CD4-positive, alpha-beta memory T cell (primary cell): ENCODE results near the gene AK2. TPM values are rescaled to one million over a fixed set of nuclear protein-coding genes. Genes with fewer than 3 reads are reported as not detected.
"Not testable (repeated sequence)": the region's sequence is repeated elsewhere in the genome, so short reads cannot be mapped to it uniquely, and the experiment has no call there.

ENCODE experiments used
- CTCF ChIA-PET: fragments of 350-600 bp; sonication (Branson Sonifier 250); formaldehyde crosslinking; loops from one replicate; lab custom pipeline; 2021; ENCODE audit warnings: inconsistent platforms; ENCODE audit not compliant: partially characterized antibody; lab: Charles Lee
- POLR2A ChIA-PET: fragments of 350-600 bp; sonication (Branson Sonifier 250); formaldehyde crosslinking; loops from one replicate; lab custom pipeline; 2021; ENCODE audit not compliant: partially characterized antibody; lab: Charles Lee
- DNase-seq, 5 donors: peaks; one replicate each; pipeline versions ENCODE4 v3.0.0 to v3.0.0-alpha.2; 2020 to 2022; ENCODE audit warnings: mixed read lengths in 1 of 5
- H3K27ac ChIP-seq: one replicate; pipeline ENCODE4 v1.7.0; 2013; ENCODE audit warnings: low read depth, low read length
- H3K27me3 ChIP-seq: 2 replicates; pipeline ENCODE4 v1.7.0; 2013; ENCODE audit warnings: mild to moderate bottlenecking, low read length, moderate library complexity; ENCODE audit not compliant: insufficient read depth
- H3K36me3 ChIP-seq: 2 replicates; pipeline ENCODE4 v1.7.0; 2013; ENCODE audit warnings: mild to moderate bottlenecking, low read length, moderate library complexity; ENCODE audit not compliant: insufficient read depth
- H3K4me1 ChIP-seq: 2 replicates; pipeline ENCODE4 v1.7.0; 2013; ENCODE audit warnings: mild to moderate bottlenecking, low read length, moderate library complexity; ENCODE audit not compliant: insufficient read depth
- H3K4me3 ChIP-seq, 2 donors: one replicate each; pipeline ENCODE4 v1.7.0; 2013; ENCODE audit warnings: low read length in 2 of 2, mild to moderate bottlenecking in 1 of 2
- H3K9me3 ChIP-seq, 2 donors: one replicate each; pipeline ENCODE4 v1.7.0; 2013; ENCODE audit warnings: low read length in 2 of 2, control low read depth in 1 of 2; ENCODE audit not compliant: control insufficient read depth in 1 of 2
- H3K27ac Mint-ChIP-seq, 7 donors: one replicate each; pipeline ENCODE4 v1.8.0; 2020 to 2021; ENCODE audit warnings: mixed read lengths in 7 of 7, mild to moderate bottlenecking in 6 of 7, inconsistent platforms in 3 of 7, moderate library complexity in 3 of 7
- H3K27me3 Mint-ChIP-seq, 2 donors: one replicate each; pipeline ENCODE4 v1.8.0; 2020 to 2021; ENCODE audit warnings: mixed read lengths in 2 of 2
- H3K36me3 Mint-ChIP-seq, 2 donors: one replicate each; pipeline ENCODE4 v1.8.0; 2020 to 2021; ENCODE audit warnings: mixed read lengths in 2 of 2, inconsistent platforms in 1 of 2, mild to moderate bottlenecking in 1 of 2
- H3K4me1 Mint-ChIP-seq, 4 donors: one replicate each; pipeline ENCODE4 v1.8.0; 2020 to 2021; ENCODE audit warnings: mixed read lengths in 4 of 4, mild to moderate bottlenecking in 1 of 4
- H3K4me3 Mint-ChIP-seq, 8 donors: one replicate each; pipeline ENCODE4 v1.8.0; 2020 to 2021; ENCODE audit warnings: mixed read lengths in 8 of 8, mild to moderate bottlenecking in 7 of 8, moderate library complexity in 6 of 8, inconsistent platforms in 3 of 8
- H3K9me3 Mint-ChIP-seq, 8 donors: one replicate each; pipeline ENCODE4 v1.8.0; 2020 to 2021; ENCODE audit warnings: mixed read lengths in 8 of 8, mild to moderate bottlenecking in 5 of 8, inconsistent platforms in 3 of 8, moderate library complexity in 1 of 8
- intact Hi-C: fragments of 100-400 bp; cut with micrococcal nuclease; formaldehyde crosslinking; loops from one replicate; pipeline ENCODE4 v1.15.1; 2023
- polyA plus RNA-seq, 2 donors: library from polyadenylated mRNA; unstranded; fragments of 300-500 nt; fragmentation: Illumina TruSeq; gene quantifications; one replicate each; pipeline ENCODE4 v1.2.3, GENCODE V29; 2021
- total RNA-seq, 2 experiments: library from RNA; stranded (reverse); gene quantifications; one replicate each; pipeline ENCODE4 v1.2.3, GENCODE V29; 2021

The AK2 gene
- total and polyA plus RNA-seq, 4 experiments from 2014 or later, result 88.5 to 148 (median 102) TPM

GRCh38 chr1:33047290-33047689 lies 10.6 kb upstream of the AK2 start:
- H3K4me1 ChIP-seq, result peaks cover 9% of the 10 kb centered on the region
- Mint-ChIP-seq H3K9me3 (no peaks in the 10 kb centered on the region), H3K27me3 (peaks cover 0 to 1% of the 10 kb centered on the region in 2 donors), H3K4me3 (no peak overlapping the region), H3K4me1 (peaks cover 5 to 14% (median 11%) of the 10 kb centered on the region in 4 donors), H3K27ac (peak overlapping the region in 1 of 7 donors; percentile 36), H3K36me3 (no peaks in the 10 kb centered on the region)
- intact Hi-C loops, result no loop called here
- POLR2A ChIA-PET, result interaction anchor here (0.5 kb wide), 1 partner anchor 854 kb away, joined by 3 read pairs; no protein-coding TSS in a partner anchor
- DNase-seq, result no peak
- H3K27me3 ChIP-seq, result no peaks in the 10 kb centered on the region
- CTCF ChIA-PET, result interaction anchor here (2.9 kb wide), 1 partner anchor 8 kb away, joined by 10 read pairs; no protein-coding TSS in a partner anchor
- no peaks in the 10 kb centered on the region for H3K9me3 ChIP-seq
- no peak overlapping the region for H3K27ac ChIP-seq
- H3K36me3 ChIP-seq, result no peaks in the 10 kb centered on the region
- H3K4me3 ChIP-seq, result no peak overlapping the region

- H3K27ac ChIP-seq, H3K9me3 Mint-ChIP-seq, H3K4me1 ChIP-seq, H3K9me3 ChIP-seq, POLR2A ChIA-PET, H3K4me3 ChIP-seq, H3K27me3 ChIP-seq, intact Hi-C loops, H3K36me3 ChIP-seq, H3K27me3 Mint-ChIP-seq, DNase-seq, H3K36me3 Mint-ChIP-seq, H3K4me3 Mint-ChIP-seq: not testable (repeated sequence)
- CTCF ChIA-PET, result interaction anchor here (1.6 to 2.9 kb wide), 2 partner anchors 9 to 95 kb away, joined by 4 to 10 read pairs; no protein-coding TSS in a partner anchor
- H3K27ac Mint-ChIP-seq, result peak overlapping the region in 6 of 7 donors; percentile 5 to 90 (median 58)
- peaks cover 5 to 14% (median 11%) of the 10 kb centered on the region in 4 donors for H3K4me1 Mint-ChIP-seq
Observed at GRCh38 chr1:33046234-33046633, 9.6 kb upstream of the AK2 start.

- H3K9me3 Mint-ChIP-seq, result no peaks in the 10 kb centered on the region
- H3K4me1 ChIP-seq, result peaks cover 9% of the 10 kb centered on the region
- DNase-seq, result peak; percentile 21 to 63 (median 46)
- H3K27ac Mint-ChIP-seq, result peak overlapping the region; percentile 5 to 90 (median 70)
- no peaks in the 10 kb centered on the region for H3K36me3 Mint-ChIP-seq
- no peaks in the 10 kb centered on the region for H3K27me3 ChIP-seq
- H3K4me3 Mint-ChIP-seq, result no peak overlapping the region
- peaks cover 5 to 14% (median 11%) of the 10 kb centered on the region in 4 donors for H3K4me1 Mint-ChIP-seq
- ChIA-PET CTCF (interaction anchor here (1.6 to 2.9 kb wide), 2 partner anchors 10 to 94 kb away, joined by 4 to 10 read pairs; no protein-coding TSS in a partner anchor), POLR2A (no interaction called here)
- H3K9me3 ChIP-seq, result no peaks in the 10 kb centered on the region
- intact Hi-C loops, result no loop called here
- no peak overlapping the region for H3K27ac ChIP-seq
- H3K36me3 ChIP-seq, result no peaks in the 10 kb centered on the region
- H3K4me3 ChIP-seq, result no peak overlapping the region
- H3K27me3 Mint-ChIP-seq, result peaks cover 0 to 1% of the 10 kb centered on the region in 2 donors
Observed at GRCh38 chr1:33045814-33046213, 9.1 kb upstream of the AK2 start.

- Histone ChIP-seq H3K27ac (no peak overlapping the region), H3K4me1 (peaks cover 9% of the 10 kb centered on the region), H3K9me3 (no peaks in the 10 kb centered on the region), H3K36me3 (no peaks in the 10 kb centered on the region), H3K27me3 (no peaks in the 10 kb centered on the region), H3K4me3 (no peak overlapping the region)
- DNase-seq, result no peak
- Mint-ChIP-seq H3K27ac (peak overlapping the region in 5 of 7 donors; percentile 29 to 84 (median 70)), H3K9me3 (no peaks in the 10 kb centered on the region), H3K4me1 (peaks cover 5 to 14% (median 11%) of the 10 kb centered on the region in 4 donors), H3K27me3 (peaks cover 0 to 1% of the 10 kb centered on the region in 2 donors), H3K36me3 (no peaks in the 10 kb centered on the region), H3K4me3 (no peak overlapping the region)
- intact Hi-C loops, result no loop called here
- POLR2A ChIA-PET, result interaction anchor here (0.6 kb wide), 1 partner anchor 92 kb away, joined by 3 read pairs; no protein-coding TSS in a partner anchor
- CTCF ChIA-PET, result interaction anchor here (1.6 to 3.7 kb wide), 2 partner anchors 10 to 94 kb away, joined by 4 to 14 read pairs; no protein-coding TSS in a partner anchor
Observed at GRCh38 chr1:33045246-33045645, 8.6 kb upstream of the AK2 start.

GRCh38 chr1:33043267-33044092 lies 6.8 kb upstream of the AK2 start:
- Histone ChIP-seq H3K27me3 (no peaks in the 10 kb centered on the region), H3K9me3 (no peaks in the 10 kb centered on the region), H3K4me3 (no peak overlapping the region), H3K4me1 (peaks cover 9% of the 10 kb centered on the region), H3K36me3 (no peaks in the 10 kb centered on the region), H3K27ac (no peak overlapping the region)
- peak overlapping the region in 2 of 7 donors; percentile 1 to 58 for H3K27ac Mint-ChIP-seq
- POLR2A ChIA-PET, result no interaction called here
- no peak for DNase-seq
- no peak overlapping the region for H3K4me3 Mint-ChIP-seq
- intact Hi-C loops, result no loop called here
- H3K36me3 Mint-ChIP-seq, result no peaks in the 10 kb centered on the region
- H3K27me3 Mint-ChIP-seq, result peaks cover 0 to 1% of the 10 kb centered on the region in 2 donors
- H3K4me1 Mint-ChIP-seq, result peaks cover 5 to 14% (median 11%) of the 10 kb centered on the region in 4 donors
- H3K9me3 Mint-ChIP-seq, result no peaks in the 10 kb centered on the region
- CTCF ChIA-PET, result interaction anchor here (3.7 kb wide), 1 partner anchor 12 kb away, joined by 14 read pairs; no protein-coding TSS in a partner anchor

GRCh38 chr1:33042831-33043230 lies 6.1 kb upstream of the AK2 start:
- no peak for DNase-seq
- ChIA-PET CTCF (interaction anchor here (1.2 to 3.7 kb wide), 2 partner anchors 12 to 14 kb away, joined by 3 to 14 read pairs; no protein-coding TSS in a partner anchor), POLR2A (no interaction called here)
- no peaks in the 10 kb centered on the region for H3K36me3 Mint-ChIP-seq
- H3K4me3 Mint-ChIP-seq, result no peak overlapping the region
- Histone ChIP-seq H3K9me3 (no peaks in the 10 kb centered on the region), H3K4me3 (no peak overlapping the region), H3K27ac (no peak overlapping the region), H3K4me1 (peaks cover 9% of the 10 kb centered on the region), H3K36me3 (no peaks in the 10 kb centered on the region), H3K27me3 (no peaks in the 10 kb centered on the region)
- H3K27me3 Mint-ChIP-seq, result no peaks in the 10 kb centered on the region
- H3K27ac Mint-ChIP-seq, result no peak overlapping the region
- H3K9me3 Mint-ChIP-seq, result no peaks in the 10 kb centered on the region
- intact Hi-C loops, result no loop called here
- H3K4me1 Mint-ChIP-seq, result peaks cover 5 to 14% (median 11%) of the 10 kb centered on the region in 4 donors

- H3K4me3 ChIP-seq, result no peak overlapping the region
- H3K27ac Mint-ChIP-seq, result no peak overlapping the region
- peaks cover 0 to 7% of the 10 kb centered on the region in 2 donors for H3K36me3 Mint-ChIP-seq
- no peaks in the 10 kb centered on the region for H3K27me3 ChIP-seq
- H3K4me3 Mint-ChIP-seq, result no peak overlapping the region
- H3K36me3 ChIP-seq, result no peaks in the 10 kb centered on the region
- no peaks in the 10 kb centered on the region for H3K27me3 Mint-ChIP-seq
- no peak overlapping the region for H3K27ac ChIP-seq
- H3K9me3 ChIP-seq, result no peaks in the 10 kb centered on the region
- no peak for DNase-seq
- H3K4me1 Mint-ChIP-seq, result peaks cover 14 to 26% (median 21%) of the 10 kb centered on the region in 4 donors
- no peaks in the 10 kb centered on the region for H3K9me3 Mint-ChIP-seq
- H3K4me1 ChIP-seq, result peaks cover 18% of the 10 kb centered on the region
- POLR2A ChIA-PET, result no interaction called here
- CTCF ChIA-PET, result no interaction called here
- intact Hi-C loops, result no loop called here
Observed at GRCh38 chr1:33041026-33041425, 4.3 kb upstream of the AK2 start.
